Inferior parietal cortex (tissue), 1 donor: ENCODE data around the gene B3GALNT1.
"Not testable (repeated sequence)": the region's sequence is repeated elsewhere in the genome, so short reads cannot be mapped to it uniquely, and the experiment has no call there.

Source experiments
- DNase-seq: peaks from one replicate; pipeline ENCODE4 v3.0.0-alpha.2; 2016; ENCODE audit errors: extremely low spot score

B3GALNT1 gene

DNA sequence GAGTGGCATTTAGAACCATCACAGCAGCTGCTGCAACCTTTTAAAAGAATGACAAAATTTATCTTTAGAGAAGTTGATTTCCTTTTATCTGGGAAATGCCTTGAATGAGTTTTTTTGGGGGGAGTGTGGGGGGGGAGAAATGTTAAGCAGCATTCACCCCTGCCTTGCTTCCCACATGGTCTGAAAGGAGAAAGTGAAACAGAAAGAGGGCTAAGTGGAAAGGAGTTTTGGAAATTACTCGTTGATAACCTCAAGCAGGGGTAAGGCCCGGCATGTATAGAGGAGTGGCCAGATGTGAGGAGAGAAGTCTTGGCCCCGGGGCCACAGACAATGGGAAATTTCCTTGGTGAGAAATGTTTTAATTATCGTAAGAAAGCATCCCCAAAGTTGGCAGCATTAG lies 23.5 kb downstream of the B3GALNT1 start:
- no peak for DNase-seq

GRCh38 chr3:161073181-161073580 lies 32.0 kb downstream of the B3GALNT1 start:
- DNase-seq, result no peak

DNA sequence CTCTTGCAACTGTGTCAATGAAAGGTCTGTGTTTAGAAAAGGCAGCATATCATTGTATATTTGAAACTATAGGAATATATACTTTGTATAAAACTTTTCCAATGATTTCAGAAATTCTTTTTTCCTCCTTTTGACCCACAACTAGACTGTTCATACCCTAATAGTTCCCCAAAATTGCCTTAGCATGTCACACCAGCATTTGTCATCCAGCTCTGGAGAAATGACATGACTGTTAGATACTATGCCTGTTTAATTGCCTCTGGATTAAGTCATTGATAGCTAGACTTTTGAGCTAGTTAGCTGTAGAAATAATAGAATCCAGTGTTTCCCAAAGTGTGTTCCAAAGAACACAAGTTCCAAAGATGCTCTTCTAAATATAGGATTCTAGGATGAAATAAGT lies 32.4 kb downstream of the B3GALNT1 start:
- no peak for DNase-seq

GRCh38 chr3:161072211-161072621 lies 32.9 kb downstream of the B3GALNT1 start:
- no peak for DNase-seq

- peak; percentile 31 for DNase-seq
Observed at GRCh38 chr3:161070980-161071663, 34.0 kb downstream of the B3GALNT1 start.

GRCh38 chr3:161070252-161070930 lies 34.8 kb downstream of the B3GALNT1 start:
- DNase-seq, result no peak

GRCh38 chr3:161069511-161070251 lies 35.5 kb downstream of the B3GALNT1 start:
- peak; percentile 58 for DNase-seq

DNA sequence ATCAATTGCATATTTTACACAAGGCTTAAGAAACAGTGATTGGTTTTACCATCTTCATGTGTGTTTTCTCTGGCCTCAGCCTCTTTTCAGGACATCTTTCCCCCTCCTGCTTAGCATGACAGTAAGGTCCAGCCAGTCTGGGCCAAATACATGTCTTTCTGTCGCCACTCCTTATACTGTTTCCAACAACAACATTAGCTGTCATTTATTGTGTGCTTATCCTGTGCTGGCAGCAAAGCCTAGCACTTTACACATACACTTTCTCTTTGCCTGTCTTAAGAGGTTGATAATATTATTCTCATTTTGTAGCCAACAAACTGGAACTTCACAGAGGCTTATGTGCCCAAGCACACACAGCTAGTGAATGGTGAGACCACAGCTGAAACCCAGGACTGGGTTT lies 37.8 kb downstream of the B3GALNT1 start:
- DNase-seq, result no peak

DNA sequence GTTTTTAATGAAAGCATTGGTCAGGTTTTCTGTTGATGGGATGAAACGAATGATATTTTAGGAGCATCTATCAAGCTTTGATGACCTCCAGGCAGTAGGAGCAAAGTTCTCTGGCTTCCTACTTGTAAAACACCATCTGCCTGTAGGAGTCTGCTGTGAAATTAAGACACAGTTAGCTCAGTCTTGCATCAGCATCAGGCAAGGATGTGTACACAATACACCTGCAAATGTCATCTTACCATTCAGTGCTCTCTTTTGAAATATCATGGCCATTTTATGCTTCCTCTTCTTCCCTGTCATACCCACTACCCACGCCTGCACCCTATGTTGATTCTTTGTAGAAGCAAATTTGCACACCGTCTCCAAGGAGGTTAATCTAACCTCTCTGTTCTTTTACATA lies 38.2 kb downstream of the B3GALNT1 start:
- no peak for DNase-seq

- no peak for DNase-seq
Observed at GRCh38 chr3:161064413-161064812, 40.7 kb downstream of the B3GALNT1 start.

GRCh38 chr3:161054860-161055604 lies 50.1 kb downstream of the B3GALNT1 start:
- DNase-seq, result no peak

GRCh38 chr3:161051856-161052255 lies 53.3 kb downstream of the B3GALNT1 start:
- DNase-seq, result no peak

DNA sequence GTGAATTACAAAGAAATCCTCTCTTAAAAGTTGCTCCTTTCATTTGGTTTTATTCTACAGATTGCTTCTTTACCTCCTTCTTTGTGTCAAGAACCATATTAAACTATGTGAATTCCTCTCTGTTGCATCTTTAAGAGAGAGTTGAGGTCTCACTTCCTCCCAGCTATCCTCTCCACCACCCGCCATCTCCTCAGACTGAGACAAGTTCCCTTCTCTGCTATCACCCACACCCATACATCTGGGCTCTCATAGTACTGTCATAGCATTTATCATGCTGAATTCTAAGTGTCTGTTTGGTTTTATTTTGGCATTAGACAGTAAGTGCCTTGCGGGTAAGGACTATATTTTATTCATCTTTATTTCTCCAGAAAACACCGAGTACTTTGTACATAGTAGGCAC lies 54.2 kb downstream of the B3GALNT1 start:
- DNase-seq, result no peak

DNA sequence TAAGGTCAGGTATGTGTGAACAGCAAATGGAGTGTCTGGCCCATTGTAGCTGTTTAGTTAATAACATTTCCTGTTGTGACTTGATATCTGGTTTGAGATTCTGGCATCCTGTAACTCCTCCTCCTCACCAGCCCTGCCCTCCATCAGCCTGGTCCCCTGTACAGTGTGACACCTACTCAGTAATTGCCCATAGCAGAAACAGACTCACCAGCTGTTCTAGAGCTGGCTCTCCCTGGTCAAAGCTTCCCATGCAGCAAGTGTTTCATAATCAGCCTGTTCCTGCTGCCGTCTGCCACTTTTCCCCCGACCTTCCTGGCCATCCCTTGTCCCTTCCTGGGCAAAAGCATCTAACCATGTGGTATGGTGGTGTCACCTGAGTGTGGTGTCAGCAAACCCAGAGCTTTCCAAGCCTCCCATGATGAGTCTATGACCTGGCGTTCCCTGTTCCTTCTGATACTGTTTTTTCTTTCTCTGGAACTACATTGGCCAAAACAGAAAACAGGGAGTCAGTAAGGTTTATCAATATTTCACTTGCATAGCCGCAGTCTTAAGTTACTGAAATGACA lies 55.4 kb downstream of the B3GALNT1 start:
- no peak for DNase-seq

- no peak for DNase-seq
Observed at GRCh38 chr3:161043336-161044035, 61.7 kb downstream of the B3GALNT1 start.

- no peak for DNase-seq
Observed at GRCh38 chr3:161042023-161042501, 63.1 kb downstream of the B3GALNT1 start.

- DNase-seq, result no peak
Observed at GRCh38 chr3:161038725-161039124, 66.4 kb downstream of the B3GALNT1 start.

- DNase-seq, result no peak
Observed at GRCh38 chr3:161035711-161036110, 69.4 kb downstream of the B3GALNT1 start.

DNA sequence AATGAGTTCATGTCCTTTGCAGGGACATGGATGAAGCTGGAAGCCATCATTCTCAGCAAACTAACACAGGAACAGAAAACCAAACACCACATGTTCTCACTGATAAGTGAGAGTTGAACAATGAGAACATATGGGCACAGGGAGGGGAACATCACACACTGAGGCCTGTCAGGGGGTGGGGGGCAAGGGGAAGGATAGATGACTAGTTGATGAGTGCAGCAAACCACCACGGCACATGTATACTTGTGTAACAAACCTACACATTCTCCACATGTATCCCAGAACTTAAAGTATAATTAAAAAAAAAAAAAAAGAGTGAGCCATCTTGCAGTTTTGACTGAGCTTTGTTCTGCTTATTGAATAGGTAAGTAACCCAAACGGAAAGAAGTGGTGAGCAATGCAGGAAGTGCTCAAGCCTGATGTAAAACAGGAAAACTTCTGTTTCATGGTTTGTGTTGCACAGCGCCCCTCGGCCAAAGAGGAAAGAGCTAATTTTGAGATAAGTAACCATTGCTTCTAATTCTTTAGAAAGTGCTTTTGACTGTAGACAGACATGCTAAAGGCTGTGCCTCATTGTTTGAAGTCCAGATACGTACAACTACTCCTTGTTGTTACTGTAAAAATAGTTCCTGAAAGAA lies 70.1 kb downstream of the B3GALNT1 start:
- DNase-seq, result not testable (repeated sequence)
